Activated T-helper 17 cell treated with anti-CD3 and anti-CD28 coated beads, Interleukin-2, amount 50 U/mL, for 72 hours (primary cell): ENCODE results near the gene DLG2. TPM values are rescaled to one million over a fixed set of nuclear protein-coding genes. Genes with fewer than 3 reads are reported as not detected.
"Not testable (repeated sequence)": the region's sequence is repeated elsewhere in the genome, so short reads cannot be mapped to it uniquely, and the experiment has no call there.

Experiments
- ATAC-seq: fragments of 150-1000 bp; cut with Tn5 transposase; replicated peaks from 2 replicates; pipeline ENCODE4 v1.10.0; 2021; ENCODE audit warnings: mild to moderate bottlenecking, moderate library complexity
- H3K27ac Mint-ChIP-seq: one replicate; pipeline ENCODE4 v1.8.0; 2022; ENCODE audit warnings: mixed read lengths
- H3K27me3 Mint-ChIP-seq: one replicate; pipeline ENCODE4 v1.8.0; 2022; ENCODE audit warnings: mixed read lengths
- H3K36me3 Mint-ChIP-seq: one replicate; pipeline ENCODE4 v1.8.0; 2022; ENCODE audit warnings: low read depth, mild to moderate bottlenecking, mixed read lengths
- H3K4me1 Mint-ChIP-seq: one replicate; pipeline ENCODE4 v1.8.0; 2022; ENCODE audit warnings: mixed read lengths
- H3K4me3 Mint-ChIP-seq: one replicate; pipeline ENCODE4 v1.8.0; 2022; ENCODE audit warnings: mild to moderate bottlenecking, mixed read lengths
- H3K9me3 Mint-ChIP-seq: one replicate; pipeline ENCODE4 v1.8.0; 2022; ENCODE audit warnings: mixed read lengths
- total RNA-seq, 2 donors: library from RNA; stranded (reverse); gene quantifications; one replicate each; pipeline ENCODE4 v1.2.3, GENCODE V29; 2022

DLG2 gene
- total RNA-seq, 2 donors from 2014 or later, result 1.5 to 1.9 TPM

DNA sequence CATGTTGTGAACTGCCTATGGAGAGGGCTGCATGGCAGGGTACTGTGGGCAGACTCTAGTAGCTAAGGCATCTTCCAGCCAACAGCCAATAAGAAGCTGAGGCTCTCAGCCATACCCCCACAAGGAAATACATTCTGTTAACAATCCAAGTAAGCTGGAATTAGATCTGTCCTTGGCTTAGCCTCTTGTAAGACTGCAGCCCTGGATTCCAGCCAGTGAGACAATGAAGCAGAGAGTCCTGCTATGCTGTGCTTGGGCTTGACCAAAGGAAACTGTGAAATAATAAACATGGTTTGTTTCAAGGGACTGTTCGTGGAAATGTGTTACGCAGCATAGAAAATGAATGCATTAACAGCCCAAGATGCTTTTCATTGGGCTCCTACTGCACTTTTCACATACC lies 1243.6 kb downstream of the DLG2 start:
- Mint-ChIP-seq H3K27me3 (no peaks in the 10 kb centered on the region), H3K36me3 (no peaks in the 10 kb centered on the region), H3K27ac (no peak overlapping the region), H3K4me1 (no peaks in the 10 kb centered on the region), H3K4me3 (no peak overlapping the region), H3K9me3 (peaks cover 4% of the 10 kb centered on the region)
- ATAC-seq, result no peak

DNA sequence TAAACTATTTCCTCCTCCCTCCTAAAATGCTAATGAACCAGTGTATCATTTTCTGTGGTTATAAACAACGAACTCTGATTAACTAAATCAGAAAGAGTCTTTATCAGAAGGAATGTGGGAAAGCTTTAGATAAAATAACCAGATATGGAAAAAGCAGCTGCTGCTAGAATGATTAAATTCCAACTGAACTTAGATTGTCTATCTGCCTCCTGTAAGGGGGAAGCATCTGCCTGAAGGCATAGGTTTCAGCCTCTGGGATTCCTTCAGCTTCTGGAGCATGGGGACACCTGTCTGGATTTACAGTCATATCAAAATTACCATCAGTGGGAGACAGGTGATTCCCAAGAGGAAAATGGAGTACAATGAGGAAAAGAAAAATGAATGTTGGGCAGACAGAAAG lies 1245.5 kb downstream of the DLG2 start:
- no peaks in the 10 kb centered on the region for H3K4me1 Mint-ChIP-seq
- peaks cover 4% of the 10 kb centered on the region for H3K9me3 Mint-ChIP-seq
- H3K27me3 Mint-ChIP-seq, result no peaks in the 10 kb centered on the region
- ATAC-seq, result no peak
- H3K36me3 Mint-ChIP-seq, result no peaks in the 10 kb centered on the region
- no peak overlapping the region for H3K27ac Mint-ChIP-seq
- H3K4me3 Mint-ChIP-seq, result no peak overlapping the region

DNA sequence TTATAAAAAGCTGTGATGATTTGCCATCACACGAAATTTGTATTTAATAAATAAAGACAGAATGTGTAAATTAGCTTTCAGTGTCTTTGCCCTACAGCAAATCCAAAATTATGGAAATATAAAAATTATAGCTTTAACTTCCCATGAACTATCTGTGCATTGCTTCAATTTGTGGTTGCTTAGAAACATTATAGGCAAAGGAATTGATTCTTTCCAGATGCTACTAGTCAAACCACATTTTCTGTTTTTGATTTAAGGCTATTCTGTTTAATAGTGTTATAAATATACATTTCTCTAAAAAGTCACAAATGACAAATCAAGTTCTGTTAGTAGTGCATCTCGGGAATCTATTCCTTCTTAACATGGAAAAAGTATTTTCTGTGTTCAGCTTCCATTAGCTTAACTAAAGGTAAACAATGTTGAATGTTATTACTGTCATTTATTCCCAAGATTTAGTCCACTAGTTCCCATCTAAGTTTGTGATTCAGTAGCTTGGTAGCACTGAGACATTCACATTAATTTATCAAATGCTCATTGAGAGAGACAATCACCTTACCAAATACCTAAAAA lies 1254.7 kb downstream of the DLG2 start:
- H3K27me3 Mint-ChIP-seq, result no peaks in the 10 kb centered on the region
- no peak overlapping the region for H3K4me3 Mint-ChIP-seq
- no peak overlapping the region for H3K27ac Mint-ChIP-seq
- H3K36me3 Mint-ChIP-seq, result no peaks in the 10 kb centered on the region
- H3K9me3 Mint-ChIP-seq, result no peaks in the 10 kb centered on the region
- H3K4me1 Mint-ChIP-seq, result no peaks in the 10 kb centered on the region
- no peak for ATAC-seq

DNA sequence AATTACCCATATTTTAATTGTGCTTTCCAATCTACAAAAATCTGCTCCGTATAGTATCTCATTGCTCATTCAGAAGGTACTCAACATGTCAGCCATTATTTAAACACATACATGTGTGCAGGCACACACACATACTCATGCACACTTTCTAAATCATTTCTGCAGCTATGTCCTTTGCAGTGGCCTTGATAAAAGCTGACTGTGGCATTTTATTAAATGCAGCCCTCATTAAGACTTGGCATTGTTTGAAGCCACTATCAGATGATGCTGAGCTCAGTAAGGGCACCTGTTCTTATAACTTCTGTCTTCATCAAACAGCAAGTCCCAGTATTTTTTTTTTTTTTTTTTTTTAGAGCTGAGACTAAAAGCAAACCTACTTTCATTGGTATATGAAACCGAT lies 1269.1 kb downstream of the DLG2 start:
- no peak overlapping the region for H3K4me3 Mint-ChIP-seq
- no peaks in the 10 kb centered on the region for H3K4me1 Mint-ChIP-seq
- ATAC-seq, result no peak
- peaks cover 13% of the 10 kb centered on the region for H3K9me3 Mint-ChIP-seq
- H3K27me3 Mint-ChIP-seq, result no peaks in the 10 kb centered on the region
- H3K36me3 Mint-ChIP-seq, result no peaks in the 10 kb centered on the region
- no peak overlapping the region for H3K27ac Mint-ChIP-seq

DNA sequence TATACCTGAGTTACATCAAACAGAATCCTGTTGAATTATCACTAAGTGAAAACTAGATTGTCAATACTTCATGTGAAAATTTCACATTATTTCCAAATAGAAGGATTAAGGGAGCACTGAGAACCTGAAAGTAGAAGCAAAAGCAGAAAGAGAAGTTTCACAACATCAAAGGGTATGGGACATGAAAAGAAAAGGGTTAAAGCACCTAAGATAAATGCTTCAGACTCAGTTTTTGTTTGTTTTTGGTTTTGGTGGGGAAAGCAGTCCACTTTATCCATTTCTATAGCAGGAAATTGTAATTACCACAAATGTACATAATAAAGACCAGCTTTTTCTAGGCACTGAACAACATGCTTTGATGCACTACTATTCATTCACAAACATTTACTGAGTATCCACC lies 1271.2 kb downstream of the DLG2 start:
- no peaks in the 10 kb centered on the region for H3K4me1 Mint-ChIP-seq
- no peak for ATAC-seq
- H3K27ac Mint-ChIP-seq, result no peak overlapping the region
- no peaks in the 10 kb centered on the region for H3K27me3 Mint-ChIP-seq
- H3K9me3 Mint-ChIP-seq, result peaks cover 13% of the 10 kb centered on the region
- H3K36me3 Mint-ChIP-seq, result no peaks in the 10 kb centered on the region
- no peak overlapping the region for H3K4me3 Mint-ChIP-seq

DNA sequence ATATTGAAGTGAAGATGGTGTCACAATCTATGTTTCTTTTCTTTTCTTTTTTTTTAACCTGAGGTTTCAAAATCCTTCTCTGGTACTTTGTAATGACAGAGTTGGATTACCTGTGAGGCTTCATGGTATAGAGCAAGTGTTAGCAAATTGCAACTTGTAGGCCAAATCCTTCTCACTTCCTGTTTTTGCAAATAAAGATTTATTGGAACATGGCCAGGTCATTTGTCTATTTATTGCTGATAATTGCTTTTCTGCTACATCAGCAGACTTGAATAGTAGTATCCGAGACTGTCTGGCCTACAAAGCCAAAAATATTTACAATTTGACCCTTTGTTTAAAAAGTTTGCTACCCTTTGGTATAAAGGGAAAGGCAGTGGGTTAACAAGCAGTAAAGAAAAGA lies 1281.5 kb downstream of the DLG2 start:
- Mint-ChIP-seq H3K36me3 (no peaks in the 10 kb centered on the region), H3K27me3 (no peaks in the 10 kb centered on the region), H3K4me3 (no peak overlapping the region), H3K27ac (no peak overlapping the region), H3K4me1 (no peaks in the 10 kb centered on the region), H3K9me3 (peaks cover 10% of the 10 kb centered on the region)
- ATAC-seq, result no peak

DNA sequence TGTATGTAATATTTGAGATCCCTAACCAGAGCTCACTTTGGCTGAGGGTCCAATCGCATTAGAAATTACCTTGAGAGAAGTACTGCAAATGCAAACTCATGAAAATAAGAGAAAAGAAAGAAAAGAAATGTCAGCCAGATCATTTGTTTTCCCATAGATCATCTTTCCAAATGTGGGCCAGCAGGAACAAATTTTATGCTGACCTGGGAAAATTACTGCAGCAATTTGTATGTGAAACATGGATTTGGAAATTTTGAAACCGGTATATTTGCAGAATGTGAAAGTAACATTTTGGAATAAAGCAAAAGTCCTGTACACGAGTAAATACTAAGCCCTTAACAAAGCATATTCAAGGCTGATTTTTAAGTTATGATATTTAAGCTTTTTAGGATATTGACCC lies 1282.1 kb downstream of the DLG2 start:
- Mint-ChIP-seq H3K9me3 (peaks cover 10% of the 10 kb centered on the region), H3K27me3 (no peaks in the 10 kb centered on the region), H3K27ac (no peak overlapping the region), H3K4me3 (no peak overlapping the region), H3K4me1 (no peaks in the 10 kb centered on the region), H3K36me3 (no peaks in the 10 kb centered on the region)
- no peak for ATAC-seq

DNA sequence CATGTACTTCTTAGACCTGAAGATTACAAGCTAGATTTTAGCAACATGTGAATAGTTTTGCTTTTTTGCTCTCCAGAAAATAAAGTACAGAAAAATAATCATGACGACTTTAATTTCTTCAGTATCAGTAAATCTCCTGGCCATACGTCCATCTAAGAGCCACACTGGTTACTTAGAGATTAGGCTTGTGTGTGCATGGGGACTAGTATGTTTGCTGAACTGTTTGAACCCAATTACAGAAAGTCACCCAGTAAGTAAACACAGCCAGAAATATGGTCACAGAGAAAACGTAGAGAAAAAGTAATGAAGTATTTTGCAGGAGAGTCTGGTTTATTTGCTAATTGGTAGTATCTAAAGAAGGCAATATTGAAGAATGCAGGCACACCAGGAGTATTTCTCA lies 1287.3 kb downstream of the DLG2 start:
- H3K27me3 Mint-ChIP-seq, result no peaks in the 10 kb centered on the region
- peaks cover 17% of the 10 kb centered on the region for H3K9me3 Mint-ChIP-seq
- no peaks in the 10 kb centered on the region for H3K4me1 Mint-ChIP-seq
- H3K27ac Mint-ChIP-seq, result no peak overlapping the region
- no peaks in the 10 kb centered on the region for H3K36me3 Mint-ChIP-seq
- no peak overlapping the region for H3K4me3 Mint-ChIP-seq
- ATAC-seq, result no peak

DNA sequence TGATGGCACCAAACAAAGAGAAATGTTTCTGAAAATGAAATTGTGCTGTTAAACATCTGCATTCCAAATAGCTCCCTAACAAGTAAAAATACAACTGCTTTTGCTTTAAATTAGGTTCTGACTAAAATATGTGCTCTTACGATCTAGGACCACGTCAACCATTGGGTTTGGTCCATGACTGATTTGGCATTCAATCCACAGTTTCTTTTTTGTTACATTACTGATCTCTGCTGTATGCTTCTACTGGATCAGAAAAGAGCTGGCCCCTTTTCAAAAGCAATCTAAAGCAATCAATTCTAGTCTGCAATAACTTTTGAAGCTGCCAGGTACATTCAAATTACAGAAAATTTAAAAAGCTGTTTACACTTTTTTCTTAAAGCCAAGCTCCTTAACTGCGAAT lies 1293.9 kb downstream of the DLG2 start:
- H3K9me3 Mint-ChIP-seq, result peaks cover 12% of the 10 kb centered on the region
- H3K27ac Mint-ChIP-seq, result no peak overlapping the region
- no peaks in the 10 kb centered on the region for H3K27me3 Mint-ChIP-seq
- H3K36me3 Mint-ChIP-seq, result no peaks in the 10 kb centered on the region
- H3K4me1 Mint-ChIP-seq, result no peaks in the 10 kb centered on the region
- no peak for ATAC-seq
- H3K4me3 Mint-ChIP-seq, result no peak overlapping the region

DNA sequence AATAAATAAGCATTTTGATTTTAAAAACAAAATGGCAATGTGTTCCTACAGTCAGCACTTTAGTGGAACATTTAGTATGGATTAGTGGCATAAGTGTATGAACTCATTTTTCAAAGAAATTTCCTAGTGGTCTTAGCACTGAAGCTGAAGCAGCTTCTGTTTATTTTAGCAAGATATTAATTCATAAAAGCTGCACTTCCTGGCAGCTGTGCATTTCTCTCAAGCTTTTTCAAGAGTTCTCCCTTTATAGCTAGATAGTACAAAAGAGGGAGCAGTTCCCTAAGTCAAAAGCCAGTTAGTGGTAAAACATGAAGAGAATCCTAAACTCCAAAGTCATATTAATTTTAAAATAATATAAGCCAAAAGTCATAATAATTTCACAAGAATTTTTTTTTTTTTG lies 1304.9 kb downstream of the DLG2 start:
- Mint-ChIP-seq H3K27me3 (no peaks in the 10 kb centered on the region), H3K4me3 (no peak overlapping the region), H3K4me1 (no peaks in the 10 kb centered on the region), H3K27ac (no peak overlapping the region), H3K9me3 (peaks cover 28% of the 10 kb centered on the region), H3K36me3 (no peaks in the 10 kb centered on the region)
- ATAC-seq, result no peak

DNA sequence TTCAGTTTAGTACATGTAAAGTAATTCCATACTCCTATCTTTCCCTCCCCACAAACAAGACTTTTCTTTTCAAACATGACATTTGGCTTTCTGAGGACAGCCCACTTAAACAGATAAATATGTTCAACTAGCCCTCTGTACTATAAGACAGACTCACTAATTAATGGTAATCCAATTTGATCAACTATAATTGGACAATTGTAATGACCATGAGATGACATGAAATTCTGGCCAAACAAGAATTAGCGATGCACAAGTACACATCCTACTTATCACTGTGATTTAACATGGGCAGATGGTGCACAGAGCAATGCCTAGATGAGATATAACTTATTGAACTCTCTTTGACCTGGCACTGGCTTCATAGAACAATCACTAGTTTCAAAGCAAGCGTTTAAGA lies 1307.3 kb downstream of the DLG2 start:
- Mint-ChIP-seq H3K27ac (no peak overlapping the region), H3K9me3 (peaks cover 23% of the 10 kb centered on the region), H3K4me1 (no peaks in the 10 kb centered on the region), H3K27me3 (no peaks in the 10 kb centered on the region), H3K4me3 (no peak overlapping the region), H3K36me3 (no peaks in the 10 kb centered on the region)
- ATAC-seq, result no peak

DNA sequence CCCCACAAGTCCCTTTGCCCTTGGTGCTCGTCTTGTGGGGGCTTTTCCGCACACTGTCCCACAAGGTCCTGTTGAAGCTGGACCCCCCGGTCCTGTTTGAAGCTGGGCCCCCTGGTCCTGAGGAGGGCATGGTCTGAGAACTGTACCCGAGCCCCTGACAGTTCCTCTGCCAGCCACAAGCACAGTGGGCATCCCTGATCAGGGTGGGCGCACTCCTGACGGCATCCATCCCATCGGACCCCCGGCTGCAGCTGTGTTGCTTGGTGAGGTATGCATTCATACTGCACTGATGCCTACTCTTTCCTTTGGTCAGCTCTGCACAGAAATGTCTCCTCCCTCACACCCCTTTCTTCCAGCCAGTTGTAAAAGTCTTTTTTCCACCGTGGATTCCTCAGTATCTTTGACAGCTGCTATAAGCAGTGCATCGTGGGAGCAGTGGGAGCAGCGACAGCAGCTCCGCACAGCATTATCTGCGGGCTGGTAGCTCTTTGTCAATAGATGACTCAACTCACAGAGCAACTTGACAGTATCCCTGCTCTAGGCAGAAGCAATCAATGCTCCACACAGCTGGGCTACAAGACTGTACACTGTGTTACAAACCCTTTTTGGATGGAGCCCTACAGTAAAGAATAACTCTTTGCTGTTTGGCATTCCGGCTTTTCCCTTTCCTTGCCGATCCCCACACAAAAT lies 1310.1 kb downstream of the DLG2 start:
- no peaks in the 10 kb centered on the region for H3K36me3 Mint-ChIP-seq
- H3K27ac Mint-ChIP-seq, result no peak overlapping the region
- no peak overlapping the region for H3K4me3 Mint-ChIP-seq
- no peak for ATAC-seq
- peaks cover 18% of the 10 kb centered on the region for H3K9me3 Mint-ChIP-seq
- H3K4me1 Mint-ChIP-seq, result no peaks in the 10 kb centered on the region
- no peaks in the 10 kb centered on the region for H3K27me3 Mint-ChIP-seq

DNA sequence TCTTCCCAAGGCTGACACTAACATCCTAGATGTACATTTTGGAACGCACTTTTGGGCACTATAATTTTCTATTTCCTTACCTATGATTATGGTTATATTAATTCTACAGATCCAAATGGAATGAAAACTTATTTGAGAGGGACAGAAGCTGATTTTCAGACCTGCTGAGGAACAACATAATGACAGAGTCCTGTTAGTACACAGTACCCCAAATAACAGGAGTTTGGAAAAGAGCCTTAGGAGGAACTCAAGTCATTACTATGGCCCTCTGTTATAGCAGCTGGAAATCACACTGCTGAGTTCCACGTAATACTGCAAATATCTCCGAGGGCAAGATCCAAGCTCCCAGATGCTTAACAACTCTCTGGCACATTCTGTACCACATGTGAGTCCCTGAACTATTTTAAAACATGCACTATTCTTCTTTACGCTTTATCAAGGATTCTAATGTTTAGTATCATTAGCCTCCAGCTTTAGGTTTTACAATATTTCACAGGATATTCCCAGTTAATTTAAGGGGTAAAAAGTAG lies 1313.2 kb downstream of the DLG2 start:
- Mint-ChIP-seq H3K9me3 (peaks cover 19% of the 10 kb centered on the region), H3K27ac (no peak overlapping the region), H3K36me3 (no peaks in the 10 kb centered on the region), H3K4me3 (no peak overlapping the region), H3K4me1 (no peaks in the 10 kb centered on the region), H3K27me3 (no peaks in the 10 kb centered on the region)
- ATAC-seq, result no peak

DNA sequence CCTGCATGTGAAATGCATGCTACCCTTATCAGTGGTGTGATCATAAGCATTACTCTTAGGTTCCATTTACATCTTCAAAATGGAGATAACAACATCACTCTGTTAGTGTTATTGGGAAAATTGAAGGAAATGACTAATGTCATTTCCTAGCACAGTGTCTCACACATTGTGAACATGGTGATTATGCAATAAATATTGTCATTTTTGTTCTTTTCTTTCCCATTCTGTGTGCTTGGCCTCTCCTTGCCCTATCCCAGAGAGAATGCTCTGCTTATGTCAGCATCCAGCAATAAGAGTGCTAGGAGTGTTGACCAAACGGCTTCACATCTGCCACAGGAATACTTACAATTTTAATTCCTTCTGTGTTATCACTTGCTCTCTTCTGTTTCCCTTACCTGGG lies 1316.9 kb downstream of the DLG2 start:
- Mint-ChIP-seq H3K27ac (no peak overlapping the region), H3K27me3 (no peaks in the 10 kb centered on the region), H3K4me3 (no peak overlapping the region), H3K36me3 (no peaks in the 10 kb centered on the region), H3K4me1 (no peaks in the 10 kb centered on the region), H3K9me3 (peaks cover 16% of the 10 kb centered on the region)
- ATAC-seq, result no peak

DNA sequence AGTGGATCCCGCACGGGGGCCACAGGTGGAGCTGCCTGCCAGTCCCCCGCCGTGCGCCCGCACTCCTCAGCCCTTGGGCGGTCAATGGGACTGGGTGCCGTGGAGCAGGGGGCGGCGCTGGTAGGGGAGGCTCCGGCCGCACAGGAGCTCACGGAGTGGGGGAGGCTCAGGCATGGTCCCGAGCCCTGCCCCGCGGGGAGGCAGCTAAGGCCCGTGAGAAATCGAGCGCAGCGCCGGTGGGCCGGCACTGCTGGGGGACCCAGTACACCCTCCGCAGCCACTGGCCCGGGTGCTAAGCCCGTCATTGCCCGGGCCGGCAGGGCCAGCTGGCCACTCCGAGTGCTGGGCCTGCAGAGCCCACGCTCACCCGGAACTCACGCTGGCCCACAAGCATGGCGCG lies 1318.7 kb downstream of the DLG2 start:
- not testable (repeated sequence) for H3K27ac Mint-ChIP-seq, H3K4me3 Mint-ChIP-seq, ATAC-seq, H3K36me3 Mint-ChIP-seq, H3K4me1 Mint-ChIP-seq, H3K27me3 Mint-ChIP-seq
- H3K9me3 Mint-ChIP-seq, result peaks cover 16% of the 10 kb centered on the region
